Stimulated activated CD4-positive, alpha-beta T cell treated with anti-CD3 and anti-CD28 coated beads, TNF-alpha, amount 100 ng/mL, for 48 hours (primary cell): ENCODE data around the gene APEH.

ENCODE experiments used
- DNase-seq, 3 donors: peaks; one replicate each; pipeline ENCODE4 v3.0.0-alpha.2; 2020; ENCODE audit warnings: low read depth in 3 of 3

The APEH gene

DNA sequence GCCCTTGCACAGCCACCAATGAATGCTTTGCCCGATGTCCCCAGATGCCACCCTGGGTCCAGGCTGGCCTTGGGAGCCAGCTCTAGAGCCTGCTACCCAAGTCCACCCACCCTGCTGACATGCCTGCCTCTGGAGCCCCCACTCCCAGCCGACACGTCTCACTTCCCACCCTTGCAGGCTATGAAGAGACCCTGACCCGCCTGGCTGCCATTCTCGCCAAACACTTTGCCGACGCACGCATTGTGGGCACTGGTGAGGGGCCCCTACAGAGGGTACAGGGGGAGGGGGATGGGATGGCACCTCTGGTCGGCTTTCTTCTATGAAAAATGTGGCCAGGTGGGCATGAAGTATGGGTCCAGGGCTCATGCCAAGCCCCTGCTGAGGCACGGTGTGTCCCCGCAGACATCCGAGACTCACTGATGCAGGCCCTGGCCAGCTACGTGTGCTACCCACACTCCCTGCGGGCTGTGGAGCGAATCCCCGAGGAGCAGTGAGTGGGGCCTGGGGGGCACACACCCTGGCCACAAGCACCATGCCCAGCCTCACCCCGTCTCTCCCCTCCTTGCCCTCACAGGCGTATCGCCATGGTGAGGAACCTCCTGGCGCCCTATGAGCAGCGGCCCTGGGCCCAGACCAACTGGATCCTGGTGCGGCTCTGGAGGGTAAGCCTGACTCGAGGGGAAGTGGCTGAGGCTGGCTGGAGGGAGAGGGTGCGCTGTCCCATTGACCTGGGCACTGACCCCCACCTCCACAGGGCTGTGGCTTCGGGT lies 39.4 kb downstream of the APEH start:
- no peak for DNase-seq

DNA sequence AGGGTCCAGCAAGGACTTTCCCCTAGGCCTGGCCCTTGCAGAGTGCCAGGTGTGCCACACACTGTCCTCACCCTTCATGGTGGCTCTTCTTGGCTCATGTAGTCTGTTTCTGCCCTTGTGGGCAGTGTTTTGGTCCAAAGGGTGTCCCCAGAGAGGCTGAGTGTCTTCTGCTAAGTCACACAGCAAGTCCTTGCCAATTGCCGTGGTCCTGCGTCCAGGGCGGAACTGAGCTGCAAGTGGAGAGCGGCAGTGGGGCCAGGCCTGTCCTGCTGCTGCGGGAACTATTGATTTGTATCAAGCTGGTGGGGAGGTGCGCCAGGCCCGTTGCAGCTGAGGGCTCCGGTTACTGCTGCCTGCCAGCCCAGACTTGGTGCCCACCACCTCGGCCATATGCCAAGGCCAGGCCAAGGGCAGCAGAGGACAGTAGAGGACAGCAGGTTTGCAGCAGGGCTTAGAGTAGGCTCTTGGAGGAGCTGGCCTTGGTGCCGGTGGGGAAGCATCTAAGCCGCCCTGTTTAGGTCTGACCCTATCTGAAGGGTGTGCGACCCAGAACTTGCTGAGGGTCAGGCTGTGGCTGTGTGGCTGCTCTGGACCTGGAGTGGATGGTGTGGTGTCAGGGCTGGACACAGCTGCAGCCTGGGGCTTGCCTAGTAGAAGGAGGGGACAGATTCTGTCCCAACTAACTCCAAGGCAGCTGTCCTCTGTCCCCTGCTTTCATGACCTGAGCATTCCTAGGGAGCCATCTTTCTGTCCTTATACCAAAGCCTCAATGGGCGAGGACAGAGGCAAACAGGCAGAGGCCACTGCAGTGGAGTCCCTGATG lies 40.8 kb downstream of the APEH start:
- no peak for DNase-seq

DNA sequence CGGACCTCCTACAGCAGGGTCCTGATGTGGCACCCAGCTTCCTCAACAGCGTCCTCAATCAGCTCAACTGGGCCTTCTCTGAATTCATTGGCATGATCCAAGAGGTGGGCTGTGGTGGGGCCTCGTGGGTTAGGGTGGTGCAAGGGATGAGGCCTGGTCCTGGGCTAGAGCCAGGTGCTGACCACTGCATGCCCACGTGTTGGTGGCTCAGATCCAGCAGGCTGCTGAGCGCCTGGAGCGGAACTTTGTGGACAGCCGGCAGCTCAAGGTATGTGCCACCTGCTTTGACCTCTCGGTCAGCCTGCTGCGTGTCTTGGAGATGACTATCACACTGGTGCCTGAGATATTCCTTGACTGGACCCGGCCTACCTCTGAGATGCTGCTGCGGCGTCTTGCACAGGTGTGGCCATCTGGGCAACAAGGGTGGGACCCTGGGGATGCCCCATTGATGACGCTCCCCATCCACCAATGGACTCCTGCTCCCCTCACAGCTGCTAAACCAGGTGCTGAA lies 41.5 kb downstream of the APEH start:
- no peak for DNase-seq

DNA sequence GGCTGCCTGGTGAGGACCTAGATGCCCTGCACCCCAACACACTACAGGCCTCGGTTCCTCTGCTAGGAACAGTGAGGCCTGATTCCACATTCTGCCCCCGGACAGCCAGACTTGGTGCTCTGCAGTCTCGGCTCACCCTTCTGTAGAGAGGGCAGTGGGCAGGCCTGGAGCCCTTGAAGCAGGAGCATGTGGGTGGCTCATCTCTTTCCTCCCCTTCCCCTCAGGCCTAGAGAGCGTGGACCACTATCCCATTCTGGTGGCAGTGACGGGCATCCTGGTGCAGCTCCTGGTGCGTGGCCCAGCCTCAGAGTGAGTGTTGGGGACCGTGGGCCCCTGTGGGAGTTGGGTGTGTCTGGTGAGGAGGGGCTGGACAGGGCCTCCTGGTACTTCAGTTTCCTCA lies 42.0 kb downstream of the APEH start:
- no peak for DNase-seq

DNA sequence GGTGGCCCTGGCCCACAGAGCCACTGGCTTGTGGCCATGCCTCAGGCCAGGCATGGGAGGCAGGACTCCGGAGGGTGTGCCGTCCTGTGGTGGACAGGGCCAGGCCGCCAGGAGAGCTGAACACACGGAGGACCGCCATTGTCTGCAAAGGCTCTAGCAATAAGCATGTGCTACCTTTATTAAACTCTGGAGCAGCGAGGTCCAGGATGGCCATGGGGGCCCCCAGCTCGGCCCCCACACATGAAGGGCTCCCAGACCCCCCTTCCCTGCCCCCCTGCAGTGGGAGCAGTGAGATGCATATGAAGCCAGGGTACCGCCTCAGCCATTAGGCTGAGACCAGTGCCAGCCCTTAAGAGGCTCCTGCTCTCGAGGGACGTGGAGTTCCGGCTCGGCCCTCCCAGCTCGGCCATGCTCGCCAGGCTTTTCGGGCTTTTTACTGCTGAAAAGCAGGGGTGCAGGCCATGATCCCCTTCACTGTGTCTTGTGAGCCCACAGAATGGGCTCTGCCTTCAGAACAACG lies 42.6 kb downstream of the APEH start:
- DNase-seq = no peak

DNA sequence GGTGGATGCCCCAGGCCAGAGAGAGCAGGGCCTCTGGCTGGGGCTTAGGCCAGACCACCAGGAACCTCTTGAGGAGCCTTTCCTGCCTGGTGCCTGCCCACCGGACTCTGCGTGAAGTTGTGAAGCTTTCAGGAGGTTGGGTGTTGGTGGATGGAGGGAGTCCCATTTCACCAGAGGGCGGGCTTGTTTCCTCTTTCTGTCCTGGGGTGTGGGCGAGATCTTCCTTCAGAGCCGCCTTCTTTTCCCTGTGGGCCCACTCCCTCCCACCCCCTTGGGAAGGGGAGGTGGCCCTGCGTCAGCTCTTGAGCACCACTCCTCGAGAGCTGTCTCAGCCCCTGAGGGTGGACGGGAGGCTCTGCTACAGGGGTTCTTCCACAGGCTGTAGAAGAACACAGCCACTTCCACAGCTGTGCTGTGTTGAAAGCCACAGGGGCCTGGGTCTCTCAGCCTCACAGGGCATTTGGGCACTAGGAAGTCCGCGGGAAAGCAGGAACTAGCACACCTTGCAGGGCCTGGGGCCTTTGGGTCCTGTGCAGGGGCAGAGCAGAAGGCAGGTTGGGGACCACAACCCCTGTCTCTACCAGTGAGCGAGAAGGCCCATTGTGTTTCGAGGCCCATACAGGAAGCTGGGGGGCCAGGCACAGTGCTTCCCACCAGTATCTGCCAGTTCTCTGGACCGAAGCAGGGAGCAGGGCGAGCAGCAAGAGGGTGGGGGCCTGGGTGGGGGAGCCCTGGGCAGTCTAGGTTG lies 43.2 kb downstream of the APEH start:
- DNase-seq = no peak

DNA sequence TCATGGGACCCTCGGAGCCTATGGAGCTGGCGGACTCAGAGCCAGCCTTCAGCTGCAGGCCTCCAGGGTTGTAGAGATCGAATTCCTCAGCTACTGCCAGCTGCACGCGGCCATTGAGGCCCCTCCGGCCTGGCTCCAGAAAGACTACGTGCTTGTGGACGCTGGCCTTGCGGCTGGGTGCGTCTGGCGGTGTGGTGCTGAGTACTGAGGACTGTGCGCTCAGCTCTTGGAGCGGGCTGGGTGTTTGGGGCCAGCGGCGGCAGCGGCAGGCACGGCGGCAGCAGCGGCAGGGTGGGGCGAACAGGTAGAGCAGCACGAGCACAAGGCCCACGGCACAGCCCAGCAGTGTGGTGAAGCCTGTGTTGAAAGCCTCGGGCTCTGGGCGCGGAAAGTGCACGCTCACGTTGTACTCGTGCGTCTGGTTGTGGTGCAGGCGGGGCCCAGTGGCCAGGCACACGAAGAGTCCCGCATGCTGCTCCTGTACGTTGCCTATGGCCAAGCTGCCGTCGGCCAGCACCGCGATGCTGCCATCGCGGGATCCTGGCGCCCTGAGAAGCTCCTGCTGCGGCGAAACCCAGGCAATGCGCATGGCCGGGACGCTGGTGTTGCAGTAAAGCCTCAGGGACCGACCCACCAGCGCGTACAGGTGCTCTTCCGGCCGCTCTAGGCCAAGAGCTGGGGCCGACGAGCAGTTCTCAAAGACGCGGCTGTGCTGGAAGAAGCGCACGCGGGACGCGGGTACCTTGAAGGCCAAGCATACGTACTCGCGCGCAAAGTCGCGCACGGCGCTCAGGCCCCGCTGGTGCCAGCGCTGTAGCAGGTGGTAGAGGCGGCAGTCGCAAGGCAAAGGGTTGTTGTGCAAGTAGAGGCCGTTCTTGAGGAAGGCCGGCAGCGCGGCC lies 44.1 kb downstream of the APEH start:
- no peak for DNase-seq

DNA sequence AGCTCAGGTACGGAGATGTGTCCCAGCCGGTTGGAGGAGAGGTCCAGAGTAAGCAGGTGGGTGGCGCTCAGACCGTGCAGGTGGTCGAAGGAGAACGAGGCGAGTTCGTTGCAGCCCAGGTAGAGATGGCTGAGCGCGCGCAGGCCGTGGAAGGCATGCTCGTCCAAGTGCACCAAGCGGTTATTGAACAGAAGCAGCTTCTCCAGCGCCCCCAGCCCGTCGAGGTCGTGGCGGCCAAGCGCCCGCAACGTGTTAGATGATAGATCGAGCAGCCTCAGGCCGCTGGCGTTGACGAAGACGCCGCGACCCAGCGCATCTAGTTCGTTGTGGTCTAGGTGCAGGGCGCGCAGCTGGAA lies 44.7 kb downstream of the APEH start:
- no peak for DNase-seq

DNA sequence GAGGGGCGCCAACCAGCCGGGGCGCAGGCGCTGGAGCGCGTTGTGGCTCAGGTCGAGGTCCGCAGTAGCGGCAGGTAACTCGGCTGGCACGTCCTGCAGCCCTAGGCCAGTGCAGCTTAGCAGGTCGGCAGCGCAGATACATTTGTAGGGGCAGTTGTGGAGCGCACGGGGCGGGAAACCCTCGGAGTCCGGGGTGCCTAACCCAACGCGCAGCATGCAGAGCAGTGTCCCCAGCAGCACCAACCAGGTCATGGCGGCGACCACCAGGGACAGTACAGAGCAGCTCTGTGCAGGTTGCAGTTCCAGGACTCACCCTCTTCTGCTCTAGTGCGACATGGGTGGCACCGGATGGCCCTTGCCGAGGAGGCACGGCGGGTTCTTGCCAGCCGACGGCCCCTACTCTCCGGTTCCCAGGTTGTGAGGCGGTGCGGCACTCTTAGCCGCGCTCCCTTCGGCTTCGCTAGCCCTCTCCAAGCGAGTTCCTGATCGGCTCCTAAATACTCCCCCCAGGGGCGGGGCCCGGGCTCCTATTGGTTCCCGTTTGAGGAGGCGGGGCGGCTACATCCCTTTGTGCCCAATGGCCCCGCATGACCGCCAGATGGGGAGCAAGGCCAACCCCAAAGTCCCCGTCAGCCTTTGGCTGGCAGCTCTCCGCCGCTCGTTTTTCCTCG lies 45.2 kb downstream of the APEH start, which contains the start of gene AMIGO3:
Gene AMIGO3, minus strand, starts transcription at position 471 of the 671 bp plus-strand sequence. Its CDS starts 219 bp downstream, at position 252.
- peak; percentile 82 to 90 (median 83) for DNase-seq

DNA sequence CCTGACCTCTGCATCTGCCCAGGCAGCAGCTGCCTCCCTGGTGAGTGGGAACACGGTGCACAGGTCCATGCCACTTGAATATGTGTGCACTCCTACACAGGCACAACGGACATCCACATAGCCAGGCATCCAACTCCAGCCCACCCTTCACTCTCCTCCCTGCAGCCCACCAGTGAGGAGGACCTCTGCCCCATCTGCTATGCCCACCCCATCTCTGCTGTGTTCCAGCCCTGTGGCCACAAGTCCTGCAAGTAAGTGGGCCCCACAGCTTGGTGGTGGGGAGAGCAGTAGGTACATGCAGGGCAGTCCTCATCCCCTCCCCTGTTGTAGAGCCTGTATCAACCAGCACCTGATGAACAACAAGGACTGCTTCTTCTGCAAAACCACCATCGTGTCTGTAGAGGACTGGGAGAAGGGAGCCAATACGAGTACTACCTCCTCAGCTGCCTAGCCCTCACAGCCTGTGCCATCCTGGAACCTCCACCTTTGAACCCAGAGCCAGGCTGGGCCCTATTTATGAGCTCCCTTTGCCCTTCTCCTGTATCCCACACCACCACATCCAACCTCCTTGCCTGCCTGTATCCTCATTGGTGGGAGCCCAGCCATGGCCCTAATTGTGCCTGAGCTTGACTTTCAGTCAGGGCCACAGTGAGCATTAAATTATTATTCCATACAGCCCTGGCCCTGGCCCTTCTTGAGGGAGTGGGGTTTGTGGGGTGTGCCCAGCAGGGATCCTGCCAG lies 46.9 kb downstream of the APEH start:
- DNase-seq = no peak

DNA sequence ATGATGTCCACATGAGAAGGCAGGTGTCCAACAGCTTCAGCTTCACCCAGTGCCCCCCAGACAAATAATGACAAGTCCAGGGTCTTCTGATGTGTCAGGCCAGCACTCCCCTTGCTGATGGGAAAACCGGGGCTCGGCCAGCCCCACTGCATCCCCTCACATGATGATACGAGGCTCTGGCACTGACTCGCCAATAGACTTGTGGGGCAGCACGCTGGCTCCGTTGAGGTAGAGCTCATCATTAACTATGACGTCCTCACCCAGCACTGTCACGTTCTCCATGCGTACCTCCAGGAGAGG lies 47.4 kb downstream of the APEH start:
- no peak for DNase-seq

DNA sequence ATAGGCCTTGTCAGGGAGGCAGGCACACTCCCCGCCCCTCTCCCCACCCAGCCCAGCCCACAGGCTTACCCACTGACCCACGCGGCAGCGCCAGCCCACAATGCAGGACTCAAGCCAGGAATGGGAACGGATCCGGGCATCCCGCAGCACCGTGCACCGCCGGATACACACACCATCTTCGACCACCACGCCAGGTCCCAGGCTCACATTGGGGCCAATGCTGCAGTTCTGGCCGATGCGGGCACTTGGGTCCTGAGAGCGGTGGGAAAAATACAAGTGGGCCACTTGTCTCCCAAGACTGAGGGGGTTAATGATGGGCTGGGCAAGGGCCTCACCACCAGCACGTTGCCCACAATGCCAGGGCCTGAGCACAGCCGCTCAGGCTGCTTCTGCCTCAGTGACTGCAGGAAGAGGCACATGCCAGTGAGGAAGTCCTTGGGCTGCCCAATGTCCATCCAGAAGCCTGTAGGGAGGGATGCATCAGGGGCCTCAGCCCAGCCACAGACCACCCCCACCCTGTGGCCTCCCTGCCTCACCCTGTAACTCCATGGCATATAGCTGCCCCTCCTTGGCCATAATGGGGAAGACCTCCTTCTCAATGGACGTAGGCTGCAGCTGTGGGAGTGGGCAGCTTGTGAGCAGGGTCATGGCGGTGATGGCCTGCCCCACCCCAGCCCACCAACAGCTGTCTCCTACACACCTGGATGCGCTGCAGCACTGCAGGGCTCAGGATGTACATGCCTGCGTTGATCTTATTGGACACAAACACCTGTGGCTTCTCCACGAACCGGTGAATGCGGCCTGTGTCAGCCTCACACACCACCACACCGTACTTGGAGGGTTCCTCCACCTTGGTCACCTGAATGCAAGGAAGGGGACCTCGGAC lies 48.0 kb downstream of the APEH start:
- DNase-seq = no peak

DNA sequence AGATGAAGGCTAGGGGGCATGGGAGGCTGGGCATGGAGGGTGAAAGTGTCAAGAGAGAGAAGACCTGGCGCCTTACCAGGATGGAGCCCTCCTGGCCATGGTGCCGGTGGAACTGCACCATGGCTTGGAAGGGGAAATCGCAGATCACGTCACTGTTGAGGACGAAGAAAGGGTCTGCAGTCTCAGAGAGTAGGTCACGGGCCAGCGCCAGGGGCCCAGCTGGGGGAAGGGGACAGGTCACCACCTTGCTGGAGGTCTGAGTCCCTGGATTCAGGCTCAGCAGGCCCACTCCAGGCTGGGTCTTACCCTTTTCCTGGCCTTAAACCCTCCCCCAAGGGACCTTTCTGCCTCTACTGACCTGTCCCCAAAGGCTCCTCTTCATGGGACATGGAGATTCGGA lies 48.7 kb downstream of the APEH start:
- no peak for DNase-seq

DNA sequence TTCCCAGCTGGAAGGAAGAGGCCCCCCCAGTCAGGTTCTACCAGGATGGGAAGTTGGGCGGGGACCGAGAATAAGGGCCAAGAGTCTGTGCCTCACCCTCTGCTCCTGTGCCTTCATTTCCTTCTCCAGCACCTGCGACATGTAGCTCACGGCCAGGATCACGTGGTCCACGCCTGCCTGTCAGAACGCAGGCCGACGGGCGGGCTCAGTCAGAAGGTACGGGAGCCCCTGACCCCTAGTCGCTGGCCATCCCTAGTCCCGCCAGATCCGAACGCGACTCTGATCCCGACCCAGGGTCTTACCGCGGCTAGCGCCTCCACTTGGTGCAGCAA lies 49.1 kb downstream of the APEH start:
- DNase-seq = peak; percentile 41 to 64 (median 45)

DNA sequence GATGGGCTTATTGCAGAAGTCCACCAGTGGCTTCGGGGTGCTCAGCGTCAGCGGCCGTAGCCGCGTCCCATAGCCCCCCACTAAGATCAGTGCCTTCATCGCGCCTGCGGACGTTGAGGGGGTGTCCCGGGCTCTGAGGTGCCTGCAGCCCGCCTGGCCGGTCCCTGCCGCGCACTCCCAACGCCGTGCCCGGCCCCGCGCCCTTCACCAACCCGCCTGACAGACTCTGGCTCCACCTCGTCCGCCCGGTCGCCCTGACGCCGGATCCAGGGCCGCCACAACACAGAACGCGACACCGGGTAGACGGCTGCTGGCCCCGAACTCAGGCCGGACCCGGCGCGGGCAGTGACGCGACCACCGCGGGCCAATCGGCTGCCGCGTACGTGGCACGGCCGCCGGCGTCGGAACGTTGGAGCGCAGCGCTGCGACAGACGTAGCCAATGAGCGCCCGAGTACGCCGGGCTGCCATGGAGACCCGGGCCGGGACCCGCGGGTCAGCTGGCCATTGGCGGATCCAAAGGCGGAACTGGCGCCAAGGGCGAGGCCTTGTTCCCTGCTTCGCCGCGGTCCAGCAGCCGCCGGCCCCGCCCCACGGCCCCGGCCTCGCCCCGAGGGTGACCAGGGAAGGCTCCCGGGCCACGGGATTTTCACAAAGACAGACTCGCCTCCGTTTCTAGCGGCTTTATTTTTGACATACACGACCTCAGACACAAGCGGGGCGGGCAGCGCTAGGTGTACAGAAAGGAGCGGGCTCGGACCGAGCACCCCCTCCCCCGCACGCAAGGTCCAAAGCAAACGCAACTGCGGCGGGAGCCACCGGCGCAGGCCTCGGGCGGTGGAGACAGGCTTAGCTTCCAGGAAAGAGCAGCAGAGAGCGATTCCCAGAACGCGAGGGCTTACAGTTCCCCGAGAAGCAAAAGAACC lies 49.7 kb downstream of the APEH start, which contains the start of gene GMPPB:
Gene GMPPB, minus strand, starts transcription at position 324 of the 924 bp plus-strand sequence. Its CDS starts 225 bp downstream, at position 99.
- peak; percentile 88 to 92 (median 90) for DNase-seq

DNA sequence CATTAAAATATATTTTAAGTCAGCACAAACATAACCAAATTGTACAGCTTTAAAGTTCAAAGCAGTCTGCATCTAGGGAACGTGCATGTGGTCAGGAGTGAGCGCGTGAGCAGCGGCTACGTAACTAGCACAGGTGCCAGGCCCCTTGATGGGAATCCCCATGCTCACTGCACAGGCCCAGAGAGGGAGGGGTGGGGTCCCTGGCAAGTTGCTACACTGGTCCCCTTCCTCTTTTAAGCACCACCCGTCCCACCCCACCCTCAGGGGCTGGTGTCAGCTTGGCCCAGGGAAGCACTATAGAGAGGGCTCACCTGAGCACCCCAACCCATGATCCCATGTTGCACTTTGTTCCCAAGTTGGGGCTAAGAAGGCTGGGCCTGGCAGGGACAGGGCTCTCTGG lies 50.4 kb downstream of the APEH start:
- DNase-seq = no peak

DNA sequence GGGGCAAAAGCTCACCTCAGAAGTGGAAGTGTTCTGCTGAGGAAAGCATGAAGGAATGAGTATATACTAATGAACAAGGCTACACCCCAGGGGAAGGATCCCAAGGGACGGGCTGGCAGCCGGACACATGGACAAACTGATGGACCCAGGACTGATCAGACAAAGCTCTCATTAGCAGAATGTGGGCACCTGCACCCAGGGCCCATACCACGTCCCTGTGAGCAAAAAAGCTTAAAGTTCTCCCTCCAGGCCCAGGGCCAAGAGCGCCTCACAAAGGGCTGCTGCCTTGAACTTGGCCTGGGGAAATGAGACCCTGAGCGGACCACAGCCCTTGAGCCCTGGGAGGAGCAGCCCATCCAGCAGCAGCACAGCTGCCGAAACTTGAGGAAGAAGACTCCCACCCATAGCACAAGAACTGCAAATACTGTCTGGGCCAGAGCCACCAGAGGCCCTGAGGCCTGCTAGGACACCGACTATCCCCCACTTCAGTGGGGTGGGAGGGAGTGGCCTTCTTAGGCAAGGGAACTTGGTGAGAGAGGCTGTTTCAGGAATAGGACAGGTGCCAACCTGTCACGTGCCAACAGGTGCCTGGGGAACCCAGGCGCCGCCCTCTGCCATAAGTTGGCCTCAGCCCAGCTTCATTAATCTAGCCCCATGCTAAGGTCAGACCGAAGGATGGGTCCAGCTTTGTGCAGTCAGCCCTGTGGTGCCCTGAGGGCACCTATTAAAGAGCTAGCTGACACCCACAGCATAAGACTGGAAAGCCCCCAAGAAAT lies 51.9 kb downstream of the APEH start:
- DNase-seq = no peak
